HG02763 (cell line): ENCODE results near the gene CUL4A.
"Not testable (repeated sequence)": the region's sequence is repeated elsewhere in the genome, so short reads cannot be mapped to it uniquely, and the experiment has no call there.

Experiments used
- ATAC-seq: cut with Tn5 transposase; IDR thresholded peaks from one replicate; pipeline ENCODE4 v1.9.1; 2021; ENCODE audit warnings: mild to moderate bottlenecking, moderate library complexity; ENCODE audit not compliant: unreplicated experiment

CUL4A gene

GRCh38 chr13:113209336-113209758 is at the start of gene CUL4A:
TSS of gene CUL4A (plus strand) at chr13:113209613. CDS start at chr13:113209628, 15 bp downstream.
- ATAC-seq, result peak; percentile 39

- ATAC-seq, result no peak
Measured at GRCh38 chr13:113159701-113160100, 49.7 kb upstream of the CUL4A start.

- no peak for ATAC-seq
Measured at GRCh38 chr13:113160983-113161382, 48.4 kb upstream of the CUL4A start.

GRCh38 chr13:113161433-113161832 is 48.0 kb upstream of the CUL4A start:
- ATAC-seq, result no peak

GRCh38 chr13:113161975-113162374 is 47.4 kb upstream of the CUL4A start:
- ATAC-seq, result not testable (repeated sequence)

GRCh38 chr13:113162783-113163685 is 46.4 kb upstream of the CUL4A start:
- no peak for ATAC-seq

GRCh38 chr13:113164492-113164891 is 44.9 kb upstream of the CUL4A start:
- no peak for ATAC-seq

GRCh38 chr13:113166266-113166665 is 43.1 kb upstream of the CUL4A start:
- ATAC-seq, result no peak

GRCh38 chr13:113166681-113167080 is 42.7 kb upstream of the CUL4A start:
- ATAC-seq, result no peak

- no peak for ATAC-seq
Measured at GRCh38 chr13:113167155-113167554, 42.3 kb upstream of the CUL4A start.

GRCh38 chr13:113167575-113167974 is 41.8 kb upstream of the CUL4A start:
- no peak for ATAC-seq

GRCh38 chr13:113168211-113168610 is 41.2 kb upstream of the CUL4A start:
- no peak for ATAC-seq

- no peak for ATAC-seq
Measured at GRCh38 chr13:113169277-113170272, 39.8 kb upstream of the CUL4A start.

- ATAC-seq, result no peak
Measured at GRCh38 chr13:113170511-113170910, 38.9 kb upstream of the CUL4A start.

- no peak for ATAC-seq
Measured at GRCh38 chr13:113171250-113172125, 37.9 kb upstream of the CUL4A start.

GRCh38 chr13:113172419-113172926 is 36.9 kb upstream of the CUL4A start:
- ATAC-seq, result no peak

- no peak for ATAC-seq
Measured at GRCh38 chr13:113176280-113176679, 33.1 kb upstream of the CUL4A start.

GRCh38 chr13:113176822-113177221 is 32.6 kb upstream of the CUL4A start:
- ATAC-seq, result no peak

- ATAC-seq, result no peak
Measured at GRCh38 chr13:113178070-113178895, 31.1 kb upstream of the CUL4A start.

GRCh38 chr13:113178896-113179167 is 30.6 kb upstream of the CUL4A start:
- ATAC-seq, result no peak
